Stomach (tissue), 9 donors: ENCODE data around the gene MOCS1. TPM values are rescaled to one million over a fixed set of nuclear protein-coding genes. Genes with fewer than 3 reads are reported as not detected.

ENCODE experiments used
- DNase-seq, 2 donors: peaks; one replicate each; pipeline versions ENCODE4 v3.0.0 to v3.0.0-alpha.2; 2013 to 2019
- H3K27ac ChIP-seq, 5 donors: fragments of 200-600 bp in 4 of 5; sonication (generic) in 4 of 5; one replicate each; pipeline ENCODE4 v1.5.1; 2013 to 2019; ENCODE audit warnings: mild to moderate bottlenecking in 1 of 5, moderate library complexity in 1 of 5
- H3K27me3 ChIP-seq, 3 donors: fragments of 200-600 bp; sonication (generic); one replicate each; pipeline ENCODE4 v1.5.1; 2017 to 2019; ENCODE audit warnings: mixed run types in 1 of 3
- H3K36me3 ChIP-seq, 4 donors: fragments of 200-600 bp; sonication (generic); 1 replicate in 3 of 4; 2 replicates in 1 of 4; pipeline ENCODE4 v1.5.1; 2016 to 2019
- H3K4me1 ChIP-seq, 4 donors: fragments of 200-600 bp; sonication (generic); one replicate each; pipeline ENCODE4 v1.5.1; 2016 to 2019
- H3K4me3 ChIP-seq, 4 donors: fragments of 200-600 bp; sonication (generic) in 3 of 4; one replicate each; pipeline ENCODE4 v1.5.1; 2016 to 2019; ENCODE audit warnings: mild to moderate bottlenecking in 1 of 4
- H3K9me3 ChIP-seq, 4 donors: fragments of 200-600 bp; sonication (generic); one replicate each; pipeline ENCODE4 v1.5.1; 2016 to 2019
- EP300 ChIP-seq: sonication (generic); formaldehyde crosslinking; IDR thresholded peaks from one replicate; pipeline ENCODE4 v1.6.1; 2017; ENCODE audit warnings: antibody characterized with exemption
- POLR2A ChIP-seq, 4 donors: fragments of 450-650 bp; IDR thresholded peaks; one replicate each; pipeline ENCODE4 v1.6.1; 2016; ENCODE audit warnings: antibody characterized with exemption in 4 of 4, control low read depth in 2 of 4, mild to moderate bottlenecking in 1 of 4, moderate library complexity in 1 of 4
- POLR2AphosphoS5 ChIP-seq, 3 donors: sonication (generic); formaldehyde crosslinking; IDR thresholded peaks; one replicate each; pipeline ENCODE4 v1.6.1; 2016; ENCODE audit warnings: antibody characterized with exemption in 3 of 3
- WGBS, 5 donors: extraction: QIAGEN DNeasy Blood & Tissue Kit in 3 of 5; methylation state at CpG; one replicate each; pipeline versions ENCODE4 v1.1.5 to v1.1.7; 2013 to 2018; 5-methylcytosine and 5-hydroxymethylcytosine counted together
- intact Hi-C: fragments of 100-400 bp; cut with DNase I; formaldehyde crosslinking; loops from one replicate; pipeline ENCODE4 v1.15.1; 2023; ENCODE audit warnings: low total_unique reads
- polyA plus RNA-seq, 3 donors: library from polyadenylated mRNA; stranded (reverse); fragments of 200-250 nt; gene quantifications; one replicate each; pipeline ENCODE4 v1.2.3, GENCODE V29; 2013
- total RNA-seq, 5 donors: library from RNA; depleted of rRNA; stranded (reverse); fragments of >200 nt; gene quantifications; one replicate each; pipeline versions ENCODE4 v1.1.0 to v1.2.3, GENCODE V29; 2014 to 2016
- TF ChIP-seq, protein P1 (sequence below), 7 experiments: fragments of 450-650 bp in 4 of 7; fragments of 200-600 bp in 3 of 7; sonication (generic) in 3 of 7; IDR thresholded peaks; one replicate each; pipeline ENCODE4 v1.5.1; 2016 to 2019; ENCODE audit warnings: antibody characterized with exemption in 7 of 7, control low read depth in 2 of 7, mild to moderate bottlenecking in 1 of 7
- donor health status: healthy with polysubstance abuse.
- donor health status: Bipolar disorder and iron deficiency.
- donor health status: healthy.

MOCS1 gene
- total and polyA plus RNA-seq, 8 donors: 4.0 to 15.4 (median 10.0) TPM

DNA sequence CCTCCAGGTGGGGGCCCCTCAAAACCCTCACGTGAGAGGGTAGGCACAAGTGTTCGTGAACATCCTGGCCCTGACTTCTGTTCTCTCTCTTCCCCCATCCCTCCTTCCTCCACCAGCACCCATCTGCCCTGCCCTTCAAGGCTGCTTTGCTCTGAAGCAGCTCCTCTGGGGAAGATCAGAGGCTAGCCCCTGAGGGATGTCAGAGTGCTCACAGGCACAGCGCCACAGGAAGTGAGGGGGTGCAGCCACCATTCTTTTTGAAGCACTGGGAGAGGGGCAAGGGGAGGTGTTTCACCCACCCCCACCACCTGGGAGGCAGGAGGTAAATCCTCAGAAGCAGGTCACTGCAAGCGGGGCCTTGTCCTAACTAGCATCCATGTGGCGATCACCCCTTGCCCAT, 11.4 kb downstream of the MOCS1 start:
- H3K36me3 ChIP-seq: peaks cover 18 to 69% (median 52%) of the 10 kb centered on the region in 4 donors
- DNase-seq: no peak
- no peaks in the 10 kb centered on the region for H3K27me3 ChIP-seq
- no peak overlapping the region for H3K4me3 ChIP-seq
- no peaks in the 10 kb centered on the region for H3K9me3 ChIP-seq
- TF ChIP-seq EP300 (no peak), POLR2A (IDR thresholded peaks at IDR 0.05) (no peak), POLR2AphosphoS5 (IDR thresholded peaks at IDR 0.05) (no peak)
- TF ChIP-seq, protein P1, sequence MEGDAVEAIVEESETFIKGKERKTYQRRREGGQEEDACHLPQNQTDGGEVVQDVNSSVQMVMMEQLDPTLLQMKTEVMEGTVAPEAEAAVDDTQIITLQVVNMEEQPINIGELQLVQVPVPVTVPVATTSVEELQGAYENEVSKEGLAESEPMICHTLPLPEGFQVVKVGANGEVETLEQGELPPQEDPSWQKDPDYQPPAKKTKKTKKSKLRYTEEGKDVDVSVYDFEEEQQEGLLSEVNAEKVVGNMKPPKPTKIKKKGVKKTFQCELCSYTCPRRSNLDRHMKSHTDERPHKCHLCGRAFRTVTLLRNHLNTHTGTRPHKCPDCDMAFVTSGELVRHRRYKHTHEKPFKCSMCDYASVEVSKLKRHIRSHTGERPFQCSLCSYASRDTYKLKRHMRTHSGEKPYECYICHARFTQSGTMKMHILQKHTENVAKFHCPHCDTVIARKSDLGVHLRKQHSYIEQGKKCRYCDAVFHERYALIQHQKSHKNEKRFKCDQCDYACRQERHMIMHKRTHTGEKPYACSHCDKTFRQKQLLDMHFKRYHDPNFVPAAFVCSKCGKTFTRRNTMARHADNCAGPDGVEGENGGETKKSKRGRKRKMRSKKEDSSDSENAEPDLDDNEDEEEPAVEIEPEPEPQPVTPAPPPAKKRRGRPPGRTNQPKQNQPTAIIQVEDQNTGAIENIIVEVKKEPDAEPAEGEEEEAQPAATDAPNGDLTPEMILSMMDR (IDR thresholded peaks at IDR 0.05): no peak
- peaks cover 0 to 40% (median 18%) of the 10 kb centered on the region in 4 donors for H3K4me1 ChIP-seq
- 87 to 98% (median 88%) methylated on average over 5 of the region's 5 CpGs for WGBS, 5 donors
- no peak overlapping the region for H3K27ac ChIP-seq
- intact Hi-C loops: no loop called here

DNA sequence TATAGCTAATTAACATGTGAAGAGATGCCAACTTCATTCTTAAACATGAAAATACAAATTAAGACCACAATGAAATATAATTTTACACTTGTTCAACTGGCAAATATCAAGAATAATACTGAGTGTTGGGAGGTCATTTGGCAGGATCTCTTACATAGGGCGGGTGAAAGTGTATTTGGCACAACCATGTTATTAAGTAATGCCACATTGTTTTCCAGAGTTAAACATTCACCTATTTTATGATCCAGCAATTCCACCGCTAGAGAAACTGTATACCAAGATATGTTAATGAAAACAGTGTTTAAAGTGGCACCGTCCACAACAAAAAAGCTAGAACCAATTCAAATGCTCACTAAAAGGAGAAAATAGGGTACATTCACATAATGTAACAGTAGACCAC, 14.1 kb downstream of the MOCS1 start:
- Histone ChIP-seq H3K4me1 (peaks cover 0 to 30% (median 10%) of the 10 kb centered on the region in 4 donors), H3K9me3 (no peaks in the 10 kb centered on the region), H3K27ac (no peak overlapping the region), H3K36me3 (peaks cover 24 to 83% (median 60%) of the 10 kb centered on the region in 4 donors), H3K4me3 (no peak overlapping the region), H3K27me3 (no peaks in the 10 kb centered on the region)
- intact Hi-C loops: no loop called here
- WGBS, 5 donors: 34 to 58% (median 43%) methylated on average over 3 of the region's 3 CpGs
- DNase-seq: no peak
- no peak for TF ChIP-seq POLR2A (IDR thresholded peaks at IDR 0.05)
- TF ChIP-seq EP300: no peak
- TF ChIP-seq, protein P1 (IDR thresholded peaks at IDR 0.05): no peak
- no peak for TF ChIP-seq POLR2AphosphoS5 (IDR thresholded peaks at IDR 0.05)

DNA sequence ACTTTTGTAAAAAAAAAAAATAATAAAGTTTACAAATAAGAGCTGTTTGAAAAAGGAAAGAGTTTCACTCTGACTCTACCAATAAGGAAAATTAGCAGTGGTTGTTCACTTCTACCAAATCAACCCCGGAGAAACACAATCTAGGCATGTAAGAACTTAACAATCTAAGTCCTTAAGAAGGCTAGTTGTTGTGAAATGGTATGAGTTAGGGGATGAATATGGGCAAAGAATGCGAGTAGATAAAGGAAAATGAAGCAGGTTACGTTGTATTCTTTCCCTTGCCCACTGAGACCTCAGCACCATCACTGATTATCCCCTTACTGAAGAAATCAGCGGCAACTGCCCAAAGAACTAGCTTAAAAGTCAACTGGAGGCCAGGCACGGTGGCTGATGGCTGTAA, 15.4 kb downstream of the MOCS1 start:
- DNase-seq: no peak
- intact Hi-C loops: no loop called here
- WGBS, 5 donors: 85 to 94% (median 86%) methylated on average over 5 of the region's 5 CpGs
- H3K27me3 ChIP-seq: no peaks in the 10 kb centered on the region
- H3K36me3 ChIP-seq: peaks cover 15 to 83% (median 61%) of the 10 kb centered on the region in 4 donors
- no peak overlapping the region for H3K4me3 ChIP-seq
- H3K27ac ChIP-seq: no peak overlapping the region
- TF ChIP-seq POLR2A (IDR thresholded peaks at IDR 0.05): no peak
- no peak for TF ChIP-seq EP300
- TF ChIP-seq POLR2AphosphoS5 (IDR thresholded peaks at IDR 0.05): no peak
- TF ChIP-seq, protein P1 (IDR thresholded peaks at IDR 0.05): no peak
- no peaks in the 10 kb centered on the region for H3K9me3 ChIP-seq
- peaks cover 0 to 19% (median 5%) of the 10 kb centered on the region in 4 donors for H3K4me1 ChIP-seq

DNA sequence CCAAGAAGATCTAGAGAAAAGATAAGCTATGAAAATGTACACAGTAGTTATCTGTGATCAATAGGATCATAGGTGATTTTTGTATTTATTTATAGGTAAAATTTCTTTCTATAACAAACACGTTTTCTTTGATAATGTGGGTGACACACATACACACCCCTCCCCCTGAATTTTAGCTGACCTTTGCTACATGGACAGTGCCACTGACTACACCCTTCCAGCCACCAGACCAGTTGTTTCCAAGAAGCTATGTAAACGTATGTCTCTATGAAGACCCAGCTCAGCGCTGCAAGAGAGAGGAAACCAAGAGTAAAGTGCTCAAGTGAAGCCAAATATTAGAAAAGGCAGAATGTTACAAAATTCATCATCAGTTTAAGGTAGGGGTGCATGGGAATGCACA, 16.3 kb downstream of the MOCS1 start:
- TF ChIP-seq, protein P1 (IDR thresholded peaks at IDR 0.05): no peak
- TF ChIP-seq POLR2A (IDR thresholded peaks at IDR 0.05) (no peak), POLR2AphosphoS5 (IDR thresholded peaks at IDR 0.05) (no peak), EP300 (no peak)
- peaks cover 16 to 83% (median 61%) of the 10 kb centered on the region in 4 donors for H3K36me3 ChIP-seq
- no peaks in the 10 kb centered on the region for H3K27me3 ChIP-seq
- H3K4me3 ChIP-seq: no peak overlapping the region
- H3K4me1 ChIP-seq: peaks cover 0 to 11% (median 0%) of the 10 kb centered on the region in 4 donors
- 42 to 62% (median 53%) methylated on average over 3 of the region's 3 CpGs for WGBS, 5 donors
- intact Hi-C loops: no loop called here
- no peak overlapping the region for H3K27ac ChIP-seq
- H3K9me3 ChIP-seq: no peaks in the 10 kb centered on the region
- DNase-seq: no peak
